Stomach (tissue), 9 donors: ENCODE measurements around the gene PRODH. TPM values are rescaled to one million over a fixed set of nuclear protein-coding genes. Genes with fewer than 3 reads are reported as not detected.
"Not testable (repeated sequence)": the region's sequence is repeated elsewhere in the genome, so short reads cannot be mapped to it uniquely, and the experiment has no call there.

ENCODE experiments used
- DNase-seq, 2 donors: peaks; one replicate each; pipeline versions ENCODE4 v3.0.0 to v3.0.0-alpha.2; 2013 to 2019
- H3K27ac ChIP-seq, 5 donors: fragments of 200-600 bp in 4 of 5; sonication (generic) in 4 of 5; one replicate each; pipeline ENCODE4 v1.5.1; 2013 to 2019; ENCODE audit warnings: mild to moderate bottlenecking in 1 of 5, moderate library complexity in 1 of 5
- H3K27me3 ChIP-seq, 3 donors: fragments of 200-600 bp; sonication (generic); one replicate each; pipeline ENCODE4 v1.5.1; 2017 to 2019; ENCODE audit warnings: mixed run types in 1 of 3
- H3K36me3 ChIP-seq, 4 donors: fragments of 200-600 bp; sonication (generic); 1 replicate in 3 of 4; 2 replicates in 1 of 4; pipeline ENCODE4 v1.5.1; 2016 to 2019
- H3K4me1 ChIP-seq, 4 donors: fragments of 200-600 bp; sonication (generic); one replicate each; pipeline ENCODE4 v1.5.1; 2016 to 2019
- H3K4me3 ChIP-seq, 4 donors: fragments of 200-600 bp; sonication (generic) in 3 of 4; one replicate each; pipeline ENCODE4 v1.5.1; 2016 to 2019; ENCODE audit warnings: mild to moderate bottlenecking in 1 of 4
- H3K9me3 ChIP-seq, 4 donors: fragments of 200-600 bp; sonication (generic); one replicate each; pipeline ENCODE4 v1.5.1; 2016 to 2019
- EP300 ChIP-seq: sonication (generic); formaldehyde crosslinking; IDR thresholded peaks from one replicate; pipeline ENCODE4 v1.6.1; 2017; ENCODE audit warnings: antibody characterized with exemption
- POLR2A ChIP-seq, 4 donors: fragments of 450-650 bp; IDR thresholded peaks; one replicate each; pipeline ENCODE4 v1.6.1; 2016; ENCODE audit warnings: antibody characterized with exemption in 4 of 4, control low read depth in 2 of 4, mild to moderate bottlenecking in 1 of 4, moderate library complexity in 1 of 4
- POLR2AphosphoS5 ChIP-seq, 3 donors: sonication (generic); formaldehyde crosslinking; IDR thresholded peaks; one replicate each; pipeline ENCODE4 v1.6.1; 2016; ENCODE audit warnings: antibody characterized with exemption in 3 of 3
- WGBS, 5 donors: extraction: QIAGEN DNeasy Blood & Tissue Kit in 3 of 5; methylation state at CpG; one replicate each; pipeline versions ENCODE4 v1.1.5 to v1.1.7; 2013 to 2018; 5-methylcytosine and 5-hydroxymethylcytosine counted together
- intact Hi-C: fragments of 100-400 bp; cut with DNase I; formaldehyde crosslinking; loops from one replicate; pipeline ENCODE4 v1.15.1; 2023; ENCODE audit warnings: low total_unique reads
- polyA plus RNA-seq, 3 donors: library from polyadenylated mRNA; stranded (reverse); fragments of 200-250 nt; gene quantifications; one replicate each; pipeline ENCODE4 v1.2.3, GENCODE V29; 2013
- total RNA-seq, 5 donors: library from RNA; depleted of rRNA; stranded (reverse); fragments of >200 nt; gene quantifications; one replicate each; pipeline versions ENCODE4 v1.1.0 to v1.2.3, GENCODE V29; 2014 to 2016
- TF ChIP-seq, protein P1 (sequence below), 7 experiments: fragments of 450-650 bp in 4 of 7; fragments of 200-600 bp in 3 of 7; sonication (generic) in 3 of 7; IDR thresholded peaks; one replicate each; pipeline ENCODE4 v1.5.1; 2016 to 2019; ENCODE audit warnings: antibody characterized with exemption in 7 of 7, control low read depth in 2 of 7, mild to moderate bottlenecking in 1 of 7
- donor health status: healthy with polysubstance abuse.
- donor health status: Bipolar disorder and iron deficiency.
- donor health status: healthy.

Gene PRODH
- total and polyA plus RNA-seq, 8 donors, result 0.19 to 240 (median 2.1) TPM; not detected in 2

DNA sequence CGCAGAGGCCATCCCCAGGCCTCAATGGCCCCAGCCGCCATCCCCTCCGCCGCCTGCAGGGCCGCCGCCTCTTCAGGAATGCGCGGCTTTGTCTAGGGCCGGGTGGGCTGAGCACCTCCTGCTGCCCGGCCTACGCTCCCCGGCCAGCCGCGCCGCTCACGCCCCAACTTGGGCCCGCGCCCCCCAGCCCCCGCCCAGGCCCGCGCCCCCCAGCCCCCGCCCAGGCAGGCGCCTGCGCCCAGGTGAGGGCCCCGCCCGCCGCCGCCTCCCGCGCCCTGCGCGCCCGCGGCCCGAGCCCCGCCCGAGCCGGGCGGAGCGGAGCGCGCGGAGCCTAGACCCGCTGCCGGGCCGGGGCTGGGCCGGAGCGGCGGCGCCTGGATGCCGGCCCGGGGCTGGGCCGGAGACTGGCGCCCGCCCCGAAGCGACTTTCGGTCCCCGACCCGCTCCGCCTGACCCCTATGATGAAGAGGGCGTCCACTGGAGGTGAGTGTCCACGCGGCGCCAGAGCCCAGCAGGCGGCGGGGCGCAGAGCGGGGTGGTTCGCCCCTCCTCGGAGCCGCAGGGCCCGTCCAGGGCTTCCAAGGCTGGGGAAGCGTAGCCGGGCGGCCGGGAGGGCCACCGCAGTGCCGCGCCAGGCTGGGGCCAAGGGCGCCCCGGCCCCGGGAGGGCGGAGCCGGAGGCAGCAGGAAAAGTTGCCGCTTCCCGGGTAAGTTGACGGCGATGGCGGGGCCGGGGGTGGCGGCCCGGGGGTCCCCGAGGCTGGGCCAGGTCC is 34.3 kb upstream of the PRODH start:
- peak overlapping the region in 1 of 5 donors; percentile 53 for H3K27ac ChIP-seq
- intact Hi-C loops, result no loop called here
- H3K36me3 ChIP-seq, result no peaks in the 10 kb centered on the region
- peak overlapping the region; percentile 47 to 81 (median 66) for H3K4me3 ChIP-seq
- DNase-seq, result peak in 1 of 2 donors; percentile 55
- 0 to 3% (median 1%) methylated on average over 16 to 93 of the region's 94 CpGs for WGBS, 5 donors
- H3K27me3 ChIP-seq, result peaks cover 4 to 68% (median 24%) of the 10 kb centered on the region in 3 donors
- no peaks in the 10 kb centered on the region for H3K9me3 ChIP-seq
- TF ChIP-seq, protein P1, sequence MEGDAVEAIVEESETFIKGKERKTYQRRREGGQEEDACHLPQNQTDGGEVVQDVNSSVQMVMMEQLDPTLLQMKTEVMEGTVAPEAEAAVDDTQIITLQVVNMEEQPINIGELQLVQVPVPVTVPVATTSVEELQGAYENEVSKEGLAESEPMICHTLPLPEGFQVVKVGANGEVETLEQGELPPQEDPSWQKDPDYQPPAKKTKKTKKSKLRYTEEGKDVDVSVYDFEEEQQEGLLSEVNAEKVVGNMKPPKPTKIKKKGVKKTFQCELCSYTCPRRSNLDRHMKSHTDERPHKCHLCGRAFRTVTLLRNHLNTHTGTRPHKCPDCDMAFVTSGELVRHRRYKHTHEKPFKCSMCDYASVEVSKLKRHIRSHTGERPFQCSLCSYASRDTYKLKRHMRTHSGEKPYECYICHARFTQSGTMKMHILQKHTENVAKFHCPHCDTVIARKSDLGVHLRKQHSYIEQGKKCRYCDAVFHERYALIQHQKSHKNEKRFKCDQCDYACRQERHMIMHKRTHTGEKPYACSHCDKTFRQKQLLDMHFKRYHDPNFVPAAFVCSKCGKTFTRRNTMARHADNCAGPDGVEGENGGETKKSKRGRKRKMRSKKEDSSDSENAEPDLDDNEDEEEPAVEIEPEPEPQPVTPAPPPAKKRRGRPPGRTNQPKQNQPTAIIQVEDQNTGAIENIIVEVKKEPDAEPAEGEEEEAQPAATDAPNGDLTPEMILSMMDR (IDR thresholded peaks at IDR 0.05), result peak in 2 of 7 experiments; percentile 6 to 16
- no peak for TF ChIP-seq POLR2AphosphoS5 (IDR thresholded peaks at IDR 0.05)
- H3K4me1 ChIP-seq, result peaks cover 0 to 16% (median 14%) of the 10 kb centered on the region in 4 donors

DNA sequence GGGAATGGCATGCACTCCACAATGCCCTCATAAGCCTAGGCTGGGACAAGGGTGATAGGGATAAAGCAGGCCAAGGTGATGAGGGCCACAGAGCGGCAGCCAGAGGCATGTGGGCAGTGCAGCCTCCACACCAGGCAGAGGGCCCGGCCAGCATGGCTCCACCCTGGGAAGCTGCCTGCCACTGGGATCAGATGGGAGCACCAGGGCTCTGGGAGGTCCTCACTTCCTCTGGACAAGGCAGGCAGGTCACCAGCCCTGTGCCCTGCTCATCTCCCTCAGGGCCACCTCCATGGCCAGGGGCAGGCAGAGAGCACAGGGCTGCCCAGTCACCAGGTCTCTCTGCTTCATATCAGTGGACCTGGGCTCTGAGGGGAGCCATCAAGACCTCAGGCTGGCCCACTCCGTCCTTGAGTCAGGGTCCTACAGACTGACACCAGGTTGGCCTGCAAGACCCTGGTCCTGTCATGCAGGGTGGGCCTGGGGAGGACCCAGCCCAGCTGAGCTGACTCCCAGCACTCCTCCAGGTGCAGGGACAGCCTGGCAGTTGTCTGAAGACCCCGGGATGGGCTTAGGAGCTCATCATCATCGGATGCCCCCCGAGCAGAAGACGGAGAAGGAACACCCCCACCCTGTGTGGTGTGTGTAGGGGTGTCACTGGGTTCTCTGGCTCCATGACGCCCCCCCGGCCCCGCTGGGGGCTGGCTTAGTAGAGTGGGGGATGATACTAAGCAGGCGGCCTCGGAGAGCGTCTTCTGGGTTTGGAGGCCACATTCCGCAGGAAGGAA is 33.3 kb upstream of the PRODH start:
- Histone ChIP-seq H3K27me3 (peaks cover 4 to 68% (median 24%) of the 10 kb centered on the region in 3 donors), H3K4me1 (peaks cover 0 to 16% (median 14%) of the 10 kb centered on the region in 4 donors)
- DNase-seq, H3K9me3 ChIP-seq, intact Hi-C loops, H3K27ac ChIP-seq, H3K36me3 ChIP-seq, H3K4me3 ChIP-seq: not testable (repeated sequence)
- WGBS, 5 donors, result 65 to 100% (median 77%) methylated on average over 1 to 14 of the region's 14 CpGs

GRCh38 chr22:18968011-18968749 is 32.1 kb upstream of the PRODH start:
- peaks cover 4 to 61% (median 24%) of the 10 kb centered on the region in 3 donors for H3K27me3 ChIP-seq
- no peak overlapping the region for H3K27ac ChIP-seq
- peak in 1 of 2 donors; percentile 76 for DNase-seq
- intact Hi-C loops, result no loop called here
- TF ChIP-seq POLR2AphosphoS5 (IDR thresholded peaks at IDR 0.05) (no peak), POLR2A (IDR thresholded peaks at IDR 0.05) (no peak), EP300 (no peak)
- TF ChIP-seq, protein P1 (IDR thresholded peaks at IDR 0.05), result no peak
- H3K4me3 ChIP-seq, result no peak overlapping the region
- H3K36me3 ChIP-seq, result no peaks in the 10 kb centered on the region
- no peaks in the 10 kb centered on the region for H3K9me3 ChIP-seq
- H3K4me1 ChIP-seq, result peaks cover 0 to 16% (median 14%) of the 10 kb centered on the region in 4 donors
- WGBS, 5 donors, result 23 to 42% (median 39%) methylated on average over 7 to 20 of the region's 20 CpGs

DNA sequence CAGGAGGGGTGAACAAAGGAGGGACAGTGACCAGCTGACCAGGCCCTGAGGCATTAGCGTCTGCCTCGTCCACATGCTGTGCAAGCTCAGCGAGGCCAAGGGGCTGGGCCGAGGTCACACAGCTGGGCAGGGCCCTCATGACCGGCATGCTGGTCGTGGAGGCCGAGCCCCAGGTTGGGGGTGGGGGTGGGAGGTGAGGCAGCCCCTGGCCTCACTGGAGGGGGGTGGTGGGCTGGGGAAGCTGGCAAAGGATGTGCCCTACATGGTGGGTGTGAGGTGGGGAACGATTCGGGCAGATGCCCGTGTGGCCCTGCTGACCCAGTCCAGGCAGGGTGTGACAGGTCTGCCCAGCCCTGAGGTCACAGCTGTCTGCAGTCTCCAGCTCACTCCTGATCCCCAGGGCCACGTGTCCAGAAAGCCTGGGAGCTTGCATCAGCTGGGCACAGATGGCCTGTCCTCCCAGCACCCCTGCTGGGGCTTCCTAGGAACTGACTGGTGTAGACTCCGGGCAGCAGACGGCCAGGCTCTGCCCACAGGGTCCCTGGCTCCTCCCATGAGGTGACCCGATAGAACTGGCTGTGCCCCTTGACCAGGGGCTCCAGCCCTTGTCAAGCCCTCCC is 31.4 kb upstream of the PRODH start:
- H3K27ac ChIP-seq, intact Hi-C loops, H3K9me3 ChIP-seq, H3K36me3 ChIP-seq, H3K4me3 ChIP-seq: not testable (repeated sequence)
- Histone ChIP-seq H3K27me3 (peaks cover 4 to 54% (median 24%) of the 10 kb centered on the region in 3 donors), H3K4me1 (peaks cover 0 to 16% (median 14%) of the 10 kb centered on the region in 4 donors)
- WGBS, 5 donors, result 57 to 68% (median 61%) methylated on average over 7 to 14 of the region's 14 CpGs
- peak in 1 of 2 donors; percentile 32 for DNase-seq

GRCh38 chr22:18966748-18967147 is 30.7 kb upstream of the PRODH start:
- intact Hi-C loops, result no loop called here
- no peak for DNase-seq

More at GRCh38 chr22:18966748-18967147, 30.7 kb upstream of the PRODH start:
- WGBS, 5 donors, result 60 to 79% (median 66%) methylated on average over 5 to 7 of the region's 7 CpGs
- Histone ChIP-seq H3K4me3 (no peak overlapping the region), H3K4me1 (peaks cover 0 to 16% (median 14%) of the 10 kb centered on the region in 4 donors), H3K27ac (no peak overlapping the region), H3K27me3 (peaks cover 4 to 51% (median 24%) of the 10 kb centered on the region in 3 donors), H3K9me3 (no peaks in the 10 kb centered on the region), H3K36me3 (no peaks in the 10 kb centered on the region)
- no peak for TF ChIP-seq POLR2AphosphoS5 (IDR thresholded peaks at IDR 0.05)
- TF ChIP-seq EP300, result no peak
- no peak for TF ChIP-seq POLR2A (IDR thresholded peaks at IDR 0.05)
- TF ChIP-seq, protein P1 (IDR thresholded peaks at IDR 0.05), result no peak
